Epithelial cell of proximal tubule (primary cell): ENCODE results near the gene GMEB2. TPM values are rescaled to one million over a fixed set of nuclear protein-coding genes. Genes with fewer than 3 reads are reported as not detected.
"Not testable (repeated sequence)": the region's sequence is repeated elsewhere in the genome, so short reads cannot be mapped to it uniquely, and the experiment has no call there.

Experiments used
- DNase-seq: peaks from one replicate; pipeline ENCODE4 v3.0.0-alpha.2; 2011; ENCODE audit warnings: low read depth
- H3K4me3 ChIP-seq: 2 replicates; pipeline ENCODE4 v1.5.1; 2011; ENCODE audit warnings: low read depth, mild to moderate bottlenecking, low read length
- total RNA-seq: library from RNA; depleted of rRNA; stranded (reverse); fragments of >200 nt; gene quantifications from 2 replicates; pipeline ENCODE4 v1.2.3, GENCODE V29; 2015
- TF ChIP-seq, protein P1 (sequence below): conservative IDR thresholded peaks from 2 replicates; pipeline ENCODE4 v1.5.1; 2012; ENCODE audit warnings: low read depth, mild to moderate bottlenecking, low read length

The GMEB2 gene
- total RNA-seq, 1 donor from 2014 or later, result 10.5 TPM

DNA sequence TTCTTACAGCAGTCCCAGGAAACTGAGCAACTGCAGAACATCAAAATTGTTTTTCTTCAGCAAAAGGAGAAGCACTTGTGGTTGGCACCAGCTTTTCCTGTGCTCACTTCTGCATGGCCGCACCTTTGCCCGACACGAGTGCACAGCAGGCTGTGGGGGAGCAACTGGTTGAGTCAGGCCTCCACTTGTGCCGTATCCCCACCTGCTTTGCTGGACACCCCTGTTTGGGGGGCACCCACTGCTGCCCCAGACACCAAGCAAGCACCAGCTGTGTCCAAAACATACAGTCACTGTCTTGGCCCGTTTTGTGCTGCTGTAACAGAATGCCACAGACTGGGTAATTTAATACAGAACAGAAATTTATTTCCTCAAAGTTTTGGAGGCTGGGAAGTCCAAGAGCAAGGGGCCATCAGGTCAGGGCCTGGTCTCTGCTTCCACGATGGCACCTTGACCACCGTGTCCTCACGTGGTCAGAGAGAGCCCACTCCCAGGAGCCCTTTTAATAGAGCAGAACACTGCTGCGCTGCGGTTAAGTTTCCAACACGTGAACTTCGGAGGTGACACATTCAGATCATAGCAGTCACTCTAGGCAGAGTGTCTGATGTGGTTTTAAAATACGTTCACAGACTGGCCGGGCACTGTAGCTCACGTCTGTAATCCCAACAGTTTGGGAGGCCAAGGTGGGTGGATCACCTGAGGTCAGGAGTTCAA is 8.7 kb upstream of the GMEB2 start:
- no peak overlapping the region for H3K4me3 ChIP-seq
- TF ChIP-seq, protein P1, sequence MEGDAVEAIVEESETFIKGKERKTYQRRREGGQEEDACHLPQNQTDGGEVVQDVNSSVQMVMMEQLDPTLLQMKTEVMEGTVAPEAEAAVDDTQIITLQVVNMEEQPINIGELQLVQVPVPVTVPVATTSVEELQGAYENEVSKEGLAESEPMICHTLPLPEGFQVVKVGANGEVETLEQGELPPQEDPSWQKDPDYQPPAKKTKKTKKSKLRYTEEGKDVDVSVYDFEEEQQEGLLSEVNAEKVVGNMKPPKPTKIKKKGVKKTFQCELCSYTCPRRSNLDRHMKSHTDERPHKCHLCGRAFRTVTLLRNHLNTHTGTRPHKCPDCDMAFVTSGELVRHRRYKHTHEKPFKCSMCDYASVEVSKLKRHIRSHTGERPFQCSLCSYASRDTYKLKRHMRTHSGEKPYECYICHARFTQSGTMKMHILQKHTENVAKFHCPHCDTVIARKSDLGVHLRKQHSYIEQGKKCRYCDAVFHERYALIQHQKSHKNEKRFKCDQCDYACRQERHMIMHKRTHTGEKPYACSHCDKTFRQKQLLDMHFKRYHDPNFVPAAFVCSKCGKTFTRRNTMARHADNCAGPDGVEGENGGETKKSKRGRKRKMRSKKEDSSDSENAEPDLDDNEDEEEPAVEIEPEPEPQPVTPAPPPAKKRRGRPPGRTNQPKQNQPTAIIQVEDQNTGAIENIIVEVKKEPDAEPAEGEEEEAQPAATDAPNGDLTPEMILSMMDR, result no peak
- DNase-seq, result no peak

DNA sequence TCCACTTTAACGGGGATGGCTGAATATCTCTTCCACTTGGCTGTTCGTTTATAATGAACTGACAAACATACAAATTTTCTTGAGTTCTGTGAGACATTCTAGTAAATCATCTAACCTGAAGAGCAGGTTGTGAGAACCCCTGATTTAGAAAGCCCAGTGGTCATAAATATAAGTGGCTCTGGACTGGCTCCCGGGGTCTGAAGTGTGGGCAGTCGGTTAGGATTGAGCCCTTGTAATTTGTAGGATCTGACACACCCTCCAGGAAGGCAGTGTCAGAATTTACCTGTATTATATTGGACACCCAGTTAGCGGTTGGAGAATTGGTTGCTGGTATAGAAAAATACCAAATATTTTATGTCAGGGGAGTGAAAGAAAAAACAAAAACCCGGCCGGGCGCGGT is 6.8 kb upstream of the GMEB2 start:
- no peak for DNase-seq
- no peak overlapping the region for H3K4me3 ChIP-seq
- TF ChIP-seq, protein P1, result no peak

DNA sequence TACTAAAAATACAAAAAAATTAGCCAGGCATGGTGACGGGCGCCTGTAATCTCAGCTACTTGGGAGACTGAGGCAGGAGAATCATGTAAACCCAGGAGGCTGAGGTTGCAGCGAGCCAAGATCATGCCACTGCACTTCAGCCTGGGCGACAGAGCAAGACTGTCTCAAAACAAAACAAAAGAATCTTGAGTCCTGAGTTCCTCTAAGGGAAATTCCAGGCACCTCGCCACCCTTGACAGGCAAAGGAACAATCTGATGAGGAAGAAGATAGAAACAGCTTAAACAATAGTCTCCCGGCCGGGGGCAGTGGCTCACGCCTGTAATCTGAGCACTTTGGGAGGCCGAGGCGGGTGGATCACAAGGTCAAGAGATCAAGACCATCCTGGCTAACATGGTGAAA is 4.5 kb upstream of the GMEB2 start:
- H3K4me3 ChIP-seq, DNase-seq: not testable (repeated sequence)

DNA sequence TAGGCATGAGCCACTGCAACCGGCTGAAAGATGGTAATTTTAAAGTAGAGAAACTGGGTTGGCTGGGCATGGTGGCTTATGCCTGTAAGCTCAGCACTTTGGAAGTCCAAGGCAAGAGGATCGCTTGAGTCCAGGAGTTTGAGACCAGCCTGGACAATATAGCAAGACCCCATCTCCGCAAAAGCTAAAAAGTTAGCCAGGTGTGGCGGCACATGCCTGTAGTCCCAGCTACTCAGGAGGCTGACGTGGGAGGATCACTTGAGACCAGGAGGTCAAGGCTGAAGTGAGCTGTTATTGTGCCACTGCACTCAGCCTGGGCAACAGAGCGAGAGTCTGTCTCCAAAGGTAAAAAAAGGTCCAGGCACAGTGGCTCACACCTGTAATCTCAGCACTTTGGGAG is 4.1 kb upstream of the GMEB2 start:
- H3K4me3 ChIP-seq, DNase-seq: not testable (repeated sequence)

DNA sequence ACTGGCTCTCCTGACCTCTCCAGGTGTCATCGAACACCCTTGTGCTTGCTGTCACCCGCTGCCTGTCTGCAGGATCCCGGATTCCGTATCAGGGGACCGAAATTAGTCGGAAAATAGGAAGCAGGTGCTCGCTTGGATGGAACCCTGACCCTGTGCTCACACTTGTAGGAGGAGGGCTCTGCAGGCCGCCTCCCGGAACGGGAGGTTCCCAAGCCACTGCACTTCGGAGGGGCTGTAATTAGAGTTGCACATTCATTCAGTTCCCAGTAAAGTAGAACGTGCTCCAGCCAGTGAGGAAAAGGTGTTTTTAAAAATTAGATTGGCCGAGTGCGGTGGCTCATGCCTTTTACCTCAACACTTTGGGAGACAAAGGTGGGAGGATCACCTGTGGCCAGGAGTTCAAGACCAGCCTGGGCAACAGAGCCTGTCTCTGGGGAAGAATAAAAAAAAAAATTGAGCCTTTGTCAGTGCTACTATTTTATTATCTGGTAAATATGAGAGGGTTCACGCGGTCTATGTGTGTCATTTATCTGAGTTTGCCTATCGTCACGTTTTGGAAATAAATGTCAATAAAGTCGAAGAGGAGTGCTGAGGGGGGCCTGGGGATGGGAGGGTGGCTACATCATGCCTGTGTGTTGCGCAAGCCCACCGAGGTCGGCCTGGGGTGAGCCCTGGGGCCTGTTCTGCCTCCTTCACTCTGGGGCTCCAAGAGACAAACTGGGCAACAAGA is 1.5 kb upstream of the GMEB2 start:
- no peak for DNase-seq
- TF ChIP-seq, protein P1, result no peak
- H3K4me3 ChIP-seq, result peak overlapping the region; percentile 94

DNA sequence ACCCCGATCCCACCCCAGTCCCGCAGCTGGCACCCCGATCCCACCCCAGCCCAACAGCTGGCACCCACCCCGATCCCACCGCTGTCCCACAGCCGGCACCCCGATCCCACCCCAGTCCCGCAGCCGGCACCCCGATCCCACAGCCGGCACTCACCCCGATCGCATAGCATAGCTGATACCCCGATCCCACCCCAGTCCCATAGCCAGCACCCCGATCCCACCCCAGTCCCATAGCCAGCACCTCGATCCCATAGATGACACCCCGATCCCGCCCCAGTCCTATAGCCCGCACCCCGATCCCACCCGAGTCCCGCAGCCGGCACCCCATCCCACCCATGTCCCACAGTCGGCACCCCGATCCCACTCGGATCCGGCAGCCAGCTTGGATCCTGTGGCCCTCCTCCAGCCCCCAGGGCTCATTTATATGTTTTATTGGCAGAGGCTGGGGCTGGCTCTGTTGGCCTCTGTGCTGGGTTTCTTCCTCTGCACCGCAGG is 897 bp upstream of the GMEB2 start:
- no peak for DNase-seq
- peak overlapping the region; percentile 94 for H3K4me3 ChIP-seq
- TF ChIP-seq, protein P1, result no peak

DNA sequence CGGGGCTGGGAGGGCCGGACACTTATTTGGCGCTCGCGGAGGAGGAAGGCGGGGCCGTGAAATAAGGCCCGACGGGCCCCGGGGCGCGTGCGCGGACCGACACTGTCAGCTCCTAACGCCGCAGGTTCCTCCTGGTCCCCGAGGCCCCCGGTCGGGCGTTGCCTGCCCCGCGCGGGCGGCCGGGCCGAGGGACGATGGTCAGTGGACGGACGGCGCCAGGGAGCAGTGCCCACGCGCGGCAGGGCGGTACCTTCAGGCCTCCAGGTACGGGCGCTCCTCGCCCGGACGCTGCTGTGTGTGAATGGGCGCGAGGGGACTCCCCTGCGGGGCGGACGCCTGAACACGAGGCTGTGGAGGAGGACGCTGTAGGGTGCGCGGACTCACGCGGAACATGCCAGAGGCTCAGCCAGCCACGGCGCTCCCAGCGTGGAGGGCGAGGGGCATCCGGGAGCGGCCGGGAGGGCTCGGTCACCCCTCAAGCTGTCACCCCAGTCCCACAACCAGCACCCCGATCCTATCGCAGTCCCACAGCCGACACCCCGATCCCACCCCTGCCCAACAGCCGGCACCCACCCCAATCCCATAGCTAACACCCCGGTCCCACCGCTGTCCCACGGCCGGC is 339 bp upstream of the GMEB2 start:
- TF ChIP-seq, protein P1, result no peak
- no peak for DNase-seq
- peak overlapping the region; percentile 94 for H3K4me3 ChIP-seq
